ENCODE results near the gene MED15. TPM values are rescaled to one million over a fixed set of nuclear protein-coding genes. Genes with fewer than 3 reads are reported as not detected.

Gene MED15
- polyA plus RNA-seq, 4 donors, result 49.4 to 106 (median 76.6) TPM

DNA sequence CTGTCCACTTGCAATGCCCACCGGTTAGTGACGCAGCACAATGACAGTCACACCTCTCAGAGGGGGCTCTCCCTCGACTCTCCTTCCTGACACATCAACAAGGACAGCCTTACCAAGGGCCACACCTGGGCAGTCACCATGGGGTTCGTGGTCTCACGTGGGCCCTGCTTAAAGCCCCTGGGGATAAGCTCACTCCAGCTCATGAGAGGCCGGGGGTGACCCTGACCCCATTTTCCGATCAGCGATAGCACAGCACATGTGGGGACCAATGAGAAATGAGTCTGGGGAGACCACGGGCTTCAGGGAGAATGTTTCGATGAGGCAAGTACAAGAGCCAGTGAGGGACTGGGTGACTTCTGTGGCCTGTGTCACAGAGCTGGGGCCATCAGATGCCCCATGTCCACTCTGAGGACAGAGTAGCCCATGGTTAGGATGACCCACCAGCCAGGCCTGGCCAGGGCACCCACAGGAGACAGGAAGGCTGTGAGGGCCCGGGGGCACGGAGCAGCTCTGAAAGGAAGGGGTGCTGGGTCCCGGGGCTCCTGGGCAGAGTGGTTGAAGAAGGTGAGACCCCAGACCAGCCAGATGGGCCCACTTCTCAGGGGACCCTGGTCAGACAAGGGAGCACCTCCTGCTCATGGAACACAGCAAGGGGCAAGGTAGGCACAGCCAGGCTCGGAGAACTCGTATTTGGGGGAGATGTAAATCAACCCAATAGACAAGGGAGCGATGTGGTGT is 128.8 kb downstream of the MED15 start:
- Histone ChIP-seq H3K4me1 (ENCODE audit: control insufficient read depth in 3 of 3, insufficient read depth in 2 of 3, low read depth in 1 of 3, low read length in 2 of 3) (peaks cover 0 to 5% (median 0%) of the 10 kb centered on the region in 3 donors), H3K4me3 (ENCODE audit: low read depth in 1 of 3, low read length in 3 of 3) (no peak overlapping the region), H3K9me3 (ENCODE audit: control insufficient read depth in 2 of 2, insufficient read depth in 1 of 2, low read depth in 1 of 2, low read length in 1 of 2) (no peaks in the 10 kb centered on the region), H3K36me3 (ENCODE audit: control insufficient read depth in 3 of 3, insufficient read depth in 2 of 3, low read depth in 1 of 3, low read length in 3 of 3) (no peaks in the 10 kb centered on the region), H3K27me3 (ENCODE audit: control insufficient read depth in 3 of 3, insufficient read depth in 3 of 3, low read length in 3 of 3) (peaks cover 0 to 2% (median 0%) of the 10 kb centered on the region in 3 donors), H3K27ac (ENCODE audit: low read depth in 1 of 3, low read length in 2 of 3) (no peak overlapping the region)
- no peak for DNase-seq
- no peak for FAIRE-seq
- WGBS, 3 donors, result 86 to 89% (median 87%) methylated on average over 16 of the region's 16 CpGs

GRCh38 chr22:20636945-20637344 is 129.5 kb downstream of the MED15 start:
- Histone ChIP-seq H3K36me3 (ENCODE audit: control insufficient read depth in 3 of 3, insufficient read depth in 2 of 3, low read depth in 1 of 3, low read length in 3 of 3) (no peaks in the 10 kb centered on the region), H3K9me3 (ENCODE audit: control insufficient read depth in 2 of 2, insufficient read depth in 1 of 2, low read depth in 1 of 2, low read length in 1 of 2) (no peaks in the 10 kb centered on the region), H3K4me3 (ENCODE audit: low read depth in 1 of 3, low read length in 3 of 3) (no peak overlapping the region), H3K4me1 (ENCODE audit: control insufficient read depth in 3 of 3, insufficient read depth in 2 of 3, low read depth in 1 of 3, low read length in 2 of 3) (no peaks in the 10 kb centered on the region), H3K27me3 (ENCODE audit: control insufficient read depth in 3 of 3, insufficient read depth in 3 of 3, low read length in 3 of 3) (peaks cover 0 to 2% (median 0%) of the 10 kb centered on the region in 3 donors), H3K27ac (ENCODE audit: low read depth in 1 of 3, low read length in 2 of 3) (no peak overlapping the region)
- 78 to 86% (median 83%) methylated on average over 2 of the region's 2 CpGs for WGBS, 3 donors
- DNase-seq (no peak), FAIRE-seq (no peak)

Other genes starting within 250 kb of the MED15 start
- 10 to 100 TPM in 1 of 4 donors, 1 to 10 TPM in 3; 2.9 to 25.7 (median 4.4) TPM for gene RTN4R, start 239.3 kb upstream of the MED15 start, polyA plus RNA-seq
- gene DGCR6L, start 187.6 kb upstream of the MED15 start, polyA plus RNA-seq, result 10 to 100 TPM; 47.2 to 80.1 (median 53.8) TPM
- 10 to 100 TPM in 1 of 4 donors, 1 to 10 TPM in 3; 2.5 to 10.6 (median 4.2) TPM for gene ZNF74, start 113.5 kb upstream of the MED15 start, polyA plus RNA-seq
- 1 to 10 TPM in 2 of 4 donors, under 1 TPM in 2; 0.22 to 3.1 (median 1.5) TPM for gene SCARF2, start 69.8 kb upstream of the MED15 start, polyA plus RNA-seq
- gene KLHL22, start 11.8 kb upstream of the MED15 start, polyA plus RNA-seq, result 10 to 100 TPM in 2 of 4 donors, 1 to 10 TPM in 2; 5.9 to 15.1 (median 8.6) TPM